HG02588 (cell line): ENCODE data around the gene QKI.
"Not testable (repeated sequence)": the region's sequence is repeated elsewhere in the genome, so short reads cannot be mapped to it uniquely, and the experiment has no call there.

Experiments used
- ATAC-seq: cut with Tn5 transposase; IDR thresholded peaks from one replicate; pipeline ENCODE4 v1.9.1; 2021; ENCODE audit warnings: mild to moderate bottlenecking, moderate library complexity; ENCODE audit not compliant: unreplicated experiment

QKI gene

DNA sequence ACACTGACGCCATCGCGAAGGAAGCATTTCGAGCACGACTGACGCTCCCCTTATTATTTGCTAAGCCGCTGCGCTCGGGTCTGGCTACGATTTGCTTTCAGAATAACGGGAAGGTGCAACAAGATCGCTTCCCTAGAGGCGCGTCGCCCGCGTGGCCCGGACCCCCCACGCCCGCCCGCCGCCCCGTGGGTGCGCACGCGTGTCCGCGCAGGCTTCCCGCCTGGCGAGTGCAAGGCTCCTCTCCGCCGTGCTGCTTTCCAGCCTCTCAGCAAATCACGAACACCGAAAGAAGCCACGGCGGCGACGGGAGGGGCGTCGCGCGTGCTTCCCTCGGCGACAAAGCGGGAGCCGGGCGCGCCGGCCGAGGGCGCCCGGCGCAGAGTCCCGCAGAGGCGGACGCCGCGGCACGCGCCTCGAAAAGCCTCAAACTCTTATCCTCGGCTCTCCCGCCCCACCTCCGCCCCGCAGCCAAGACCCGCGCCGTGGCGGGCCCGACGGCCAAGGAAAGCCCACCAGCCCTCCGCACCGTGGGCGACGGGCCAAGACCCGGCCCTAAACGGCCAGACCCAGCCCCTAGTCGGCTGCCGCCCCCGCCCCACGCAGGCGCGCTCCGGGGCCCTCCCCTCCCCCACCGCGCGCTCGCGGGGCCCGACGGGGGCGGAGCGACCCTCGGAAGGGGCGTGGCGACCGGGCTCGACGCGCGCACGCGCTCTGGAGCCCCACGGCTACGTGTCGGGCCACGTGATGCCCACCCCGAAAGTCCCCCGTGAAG lies 987 bp upstream of the QKI start:
- peak; percentile 47 for ATAC-seq

DNA sequence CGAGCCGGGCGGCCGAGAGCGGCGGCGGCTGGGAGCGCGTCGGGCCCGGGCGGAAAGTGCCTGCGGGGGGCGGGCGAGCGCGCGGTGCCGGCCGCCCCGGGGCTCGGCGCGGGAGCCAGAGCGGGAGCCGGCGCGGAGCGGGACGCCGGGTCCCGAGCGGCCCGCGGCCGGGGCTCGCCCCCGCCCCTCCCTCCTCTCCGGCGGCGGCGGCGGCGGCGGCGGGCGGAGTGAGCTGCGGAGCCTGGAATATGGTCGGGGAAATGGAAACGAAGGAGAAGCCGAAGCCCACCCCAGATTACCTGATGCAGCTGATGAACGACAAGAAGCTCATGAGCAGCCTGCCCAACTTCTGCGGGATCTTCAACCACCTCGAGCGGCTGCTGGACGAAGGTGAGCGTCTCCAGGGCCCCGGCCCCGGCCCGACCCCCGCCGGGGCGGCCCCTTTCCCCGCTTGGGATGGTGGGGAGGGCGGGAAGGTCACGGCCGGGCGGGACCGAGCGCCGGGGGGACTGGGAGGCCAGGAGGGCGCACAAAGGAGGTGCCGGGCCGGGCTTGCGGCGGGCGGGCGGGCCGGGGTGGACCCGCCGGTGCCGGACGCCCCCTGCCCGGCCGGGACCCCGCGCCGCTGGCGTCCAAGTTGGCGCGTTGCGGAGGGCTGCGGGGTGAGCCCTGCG lies 565 bp downstream of the QKI start:
- no peak for ATAC-seq

DNA sequence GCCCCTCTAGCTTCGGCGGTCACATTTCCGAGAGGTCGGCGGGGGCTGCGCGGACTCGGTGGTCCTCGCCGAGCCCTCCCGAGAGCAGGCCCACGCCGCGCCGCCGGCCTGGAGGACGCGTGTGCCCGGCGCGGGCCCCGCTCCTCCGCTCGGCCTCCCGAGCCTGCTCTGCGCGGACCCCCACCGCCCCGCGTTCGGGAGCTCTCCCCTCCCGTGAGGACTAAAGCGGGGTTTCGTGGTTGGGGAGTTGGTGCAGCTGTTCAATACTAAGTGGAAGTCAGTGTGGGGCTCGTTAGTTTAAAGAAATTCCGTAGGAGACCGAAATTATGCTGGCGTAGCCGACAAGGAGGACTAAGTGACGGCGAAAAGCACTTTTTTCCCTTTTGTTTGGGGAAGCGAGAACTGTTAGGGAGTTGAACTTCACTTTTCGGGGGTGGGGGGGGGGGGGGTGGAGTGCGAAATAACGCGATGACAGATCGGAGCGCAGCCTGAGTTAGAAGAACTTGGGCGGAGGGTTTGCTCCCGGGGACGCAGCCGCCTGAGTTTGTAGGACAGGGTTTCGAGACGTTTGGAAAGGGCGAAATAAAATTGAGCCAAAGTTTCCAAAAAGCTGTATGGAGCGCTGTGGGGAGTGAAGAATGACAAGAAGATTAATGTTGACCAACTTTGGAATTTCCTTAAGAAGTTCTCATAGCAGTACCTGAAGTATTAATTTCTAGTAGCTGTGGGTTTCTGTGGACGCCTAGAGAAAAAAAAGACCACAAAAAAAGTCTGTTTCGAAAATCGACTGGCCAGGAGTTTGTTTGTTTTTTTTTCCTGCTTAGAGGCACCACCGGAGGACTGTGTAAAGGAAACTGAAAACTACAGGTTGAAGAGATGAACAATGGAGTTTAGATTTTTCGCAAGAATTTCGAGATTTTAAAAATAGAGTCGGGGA lies 1.4 kb downstream of the QKI start:
- ATAC-seq: no peak

DNA sequence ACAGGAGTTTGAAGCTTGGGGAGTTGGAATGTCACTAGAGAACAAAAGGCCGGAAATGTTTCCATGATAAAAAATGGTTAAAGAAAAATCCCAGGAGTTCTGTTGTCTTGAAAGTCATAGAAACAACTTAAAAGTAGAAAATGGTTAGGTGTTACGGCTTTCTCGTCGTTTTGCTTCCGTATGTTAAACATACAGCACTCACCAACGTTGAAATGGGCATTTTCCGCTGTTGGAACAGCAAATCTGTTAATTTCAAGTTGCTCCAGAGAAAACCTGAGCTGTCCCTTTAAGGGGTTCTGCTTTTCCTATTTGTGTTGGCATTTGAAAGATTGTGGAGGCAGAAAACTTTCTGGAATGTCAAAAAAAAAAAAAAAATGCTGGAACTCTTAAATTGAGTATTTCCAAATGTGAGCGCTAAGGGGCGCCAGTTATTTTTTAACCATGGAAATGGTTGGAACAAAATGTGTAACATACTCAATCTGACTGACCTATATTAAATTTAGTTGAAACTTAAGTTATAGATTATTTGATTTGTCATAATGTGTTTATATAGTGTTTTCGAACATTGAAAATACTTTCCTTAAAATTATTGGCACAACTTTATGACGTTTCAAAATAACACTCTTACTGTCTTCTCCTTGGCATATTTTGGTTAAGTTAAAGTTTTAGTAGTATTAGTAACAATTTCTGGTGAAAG lies 2.2 kb downstream of the QKI start:
- no peak for ATAC-seq

DNA sequence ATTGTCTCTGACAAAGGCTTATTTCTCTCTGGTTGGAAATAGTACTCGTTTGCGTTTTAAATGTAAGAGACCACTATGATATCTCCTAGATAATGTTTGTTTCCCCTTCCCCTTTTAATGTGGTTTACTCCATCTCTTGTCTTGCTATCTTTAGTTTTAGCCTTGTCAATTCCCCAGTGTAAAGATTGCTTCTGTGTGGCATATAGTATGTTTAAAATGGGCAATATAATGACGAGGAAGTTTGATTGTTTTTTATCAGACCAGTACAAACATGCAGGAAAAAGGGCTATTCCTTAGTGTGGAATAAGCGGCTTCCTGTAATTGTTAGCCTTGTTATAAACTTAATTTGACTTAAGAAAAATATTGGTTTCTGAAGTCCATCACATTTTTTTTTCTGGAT lies 3.1 kb downstream of the QKI start:
- no peak for ATAC-seq

DNA sequence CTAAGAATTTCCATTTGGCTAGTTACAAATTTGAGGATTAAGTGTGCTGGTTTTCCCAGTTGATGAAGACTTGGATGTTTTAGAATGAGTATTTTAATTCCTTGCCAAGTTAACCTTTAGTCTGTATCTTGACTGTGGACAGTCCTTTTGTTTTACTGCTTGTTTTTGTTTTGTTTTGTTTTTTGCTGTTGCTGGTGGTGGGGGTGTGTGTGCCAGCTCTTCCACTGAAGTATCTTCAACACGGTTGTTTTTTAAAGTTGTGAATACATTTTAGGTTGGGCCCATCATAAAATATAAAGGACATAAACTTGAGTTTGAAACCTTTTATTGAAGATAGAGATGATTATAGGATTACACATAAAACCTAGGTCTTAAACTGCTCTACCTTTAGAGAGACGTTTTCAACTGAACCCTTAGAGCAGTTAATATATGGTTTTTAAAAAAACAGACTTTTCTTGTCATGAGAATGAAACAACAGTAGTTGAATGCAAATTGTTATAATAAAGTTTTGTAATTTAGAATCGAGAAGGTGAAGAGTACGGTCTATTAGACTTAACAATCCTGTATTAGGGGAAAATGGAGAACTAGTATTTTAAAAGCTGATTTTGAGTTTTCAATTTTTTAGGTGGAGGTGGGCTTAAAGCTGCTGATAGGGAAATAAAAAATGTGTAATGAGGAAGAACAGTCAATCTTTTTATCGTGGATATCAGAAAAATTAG lies 4.0 kb downstream of the QKI start:
- ATAC-seq: no peak

DNA sequence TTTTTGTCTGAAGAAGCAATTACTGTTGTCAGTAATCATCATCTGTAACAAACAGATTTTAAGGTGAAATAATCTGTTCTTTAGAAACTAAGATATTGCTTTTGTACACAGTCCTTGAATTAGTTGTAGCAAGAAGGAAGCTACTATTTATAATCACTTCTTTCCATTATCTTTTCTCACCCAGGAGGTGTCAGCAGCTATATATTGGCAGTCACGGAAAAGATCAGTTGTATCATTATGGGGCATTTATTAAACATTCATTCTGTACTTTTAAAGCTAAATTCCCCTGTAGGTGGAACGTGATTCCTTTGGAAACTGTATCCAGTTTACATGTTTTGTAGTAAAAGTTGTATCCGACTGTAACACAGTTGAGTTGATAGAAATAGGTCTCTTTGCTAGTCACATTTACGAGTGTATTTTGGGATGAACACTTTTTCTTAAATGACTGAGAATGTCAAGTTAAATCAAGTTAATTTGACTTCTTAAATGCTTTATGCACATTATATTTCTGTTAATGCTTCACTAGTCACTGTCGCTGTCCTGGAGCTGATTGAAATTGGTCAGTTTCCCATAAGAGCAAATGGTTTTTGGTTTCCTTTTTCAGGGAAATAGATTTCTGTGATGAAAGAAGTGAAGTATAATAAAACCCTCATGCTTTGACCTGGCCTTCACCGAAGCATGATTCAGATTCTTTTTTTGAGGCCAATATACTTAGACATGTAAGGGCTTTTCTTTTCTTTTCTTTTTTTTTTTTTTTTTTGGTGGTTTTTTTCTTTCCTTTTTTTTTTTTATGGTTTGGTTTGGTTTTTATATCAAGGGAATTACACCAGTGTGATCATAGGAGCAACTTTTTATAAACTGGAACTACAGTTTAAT lies 5.1 kb downstream of the QKI start:
- no peak for ATAC-seq

DNA sequence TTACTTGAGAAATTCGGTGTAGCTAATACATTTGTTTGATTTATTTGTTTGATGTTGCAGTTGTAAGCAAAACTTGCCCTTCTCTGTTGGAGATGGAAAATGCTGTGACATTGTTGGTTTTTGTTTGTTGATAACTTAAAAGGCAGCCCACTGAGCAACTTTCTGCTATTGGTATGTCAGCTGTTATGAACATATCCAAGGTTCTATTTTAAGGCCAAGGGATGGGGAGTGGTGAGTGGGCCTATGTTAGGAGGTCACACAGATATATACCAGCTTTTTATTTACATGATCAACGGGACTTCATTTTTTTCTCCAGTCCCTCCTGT lies 5.7 kb downstream of the QKI start:
- ATAC-seq: no peak

DNA sequence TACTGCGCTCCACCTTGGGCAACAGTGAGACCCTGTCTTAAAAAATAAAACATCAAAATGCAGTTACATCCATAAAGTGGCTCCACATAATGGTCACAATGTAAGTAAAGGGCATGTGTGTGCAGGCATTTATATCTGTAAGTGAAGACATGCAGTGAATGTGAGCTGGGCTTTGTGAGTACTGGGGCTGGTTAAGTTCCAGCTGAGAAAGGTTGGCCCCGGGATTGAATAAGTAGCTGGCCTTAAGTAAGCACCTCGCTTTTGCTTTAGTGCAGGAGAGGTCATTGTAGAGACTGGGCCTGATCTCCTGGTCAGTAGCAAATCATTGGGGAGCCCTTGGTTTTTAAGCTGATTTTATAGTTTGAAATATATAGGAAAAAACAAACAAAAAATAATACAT lies 8.0 kb downstream of the QKI start:
- no peak for ATAC-seq

DNA sequence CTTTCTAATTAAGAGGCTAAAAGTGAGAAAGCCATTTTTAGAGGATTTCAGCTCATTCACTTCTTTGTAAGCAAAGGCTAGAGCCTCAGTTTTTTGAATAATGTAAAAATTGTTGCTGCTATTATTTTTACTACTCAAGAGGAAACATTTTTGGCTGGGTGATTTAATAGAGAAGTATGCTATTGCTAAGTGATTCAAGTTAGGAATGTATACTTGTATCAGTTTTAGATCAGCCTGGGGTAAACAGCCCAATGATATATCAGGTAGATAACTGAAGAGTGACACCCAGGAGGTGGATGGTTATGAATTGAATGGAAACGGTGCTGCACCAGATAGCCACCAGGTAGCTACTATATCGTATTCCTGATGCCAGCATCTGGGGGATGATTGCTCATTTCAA lies 9.2 kb downstream of the QKI start:
- ATAC-seq: no peak

DNA sequence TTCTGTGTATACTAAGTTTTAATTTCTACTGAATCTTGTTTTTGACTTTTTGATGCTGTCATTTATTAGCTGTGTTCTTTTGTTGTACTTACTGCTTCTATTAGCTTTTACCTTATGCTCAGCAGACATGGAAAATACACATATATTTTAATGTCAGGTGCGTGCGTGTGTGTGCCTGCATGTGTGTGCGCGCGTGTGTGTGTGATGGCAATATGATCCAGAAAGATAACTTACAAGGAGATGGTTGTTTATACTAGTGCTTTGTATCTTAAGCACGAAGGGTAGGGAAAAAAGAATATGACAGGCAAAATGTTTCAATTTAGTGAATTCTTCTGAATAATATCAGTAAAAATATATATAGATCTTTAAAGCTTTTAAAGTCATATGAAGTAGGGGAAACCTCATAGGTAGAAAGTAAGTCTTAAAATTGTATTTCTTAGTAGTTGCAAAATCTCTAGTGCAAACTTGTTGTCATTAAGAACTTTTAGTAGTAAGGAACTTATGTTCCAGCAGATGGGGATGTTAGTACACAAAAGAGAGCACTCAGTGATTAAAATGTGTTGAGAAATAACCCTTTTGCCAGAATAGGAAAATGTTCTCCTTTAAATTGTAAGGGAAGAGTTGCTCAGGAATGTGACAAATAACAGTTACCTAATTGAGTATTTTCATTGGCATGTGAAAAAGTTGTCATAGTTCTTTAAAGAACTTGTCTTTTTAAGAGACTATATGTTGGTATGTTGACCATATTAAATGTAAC lies 13.2 kb downstream of the QKI start:
- ATAC-seq: no peak

DNA sequence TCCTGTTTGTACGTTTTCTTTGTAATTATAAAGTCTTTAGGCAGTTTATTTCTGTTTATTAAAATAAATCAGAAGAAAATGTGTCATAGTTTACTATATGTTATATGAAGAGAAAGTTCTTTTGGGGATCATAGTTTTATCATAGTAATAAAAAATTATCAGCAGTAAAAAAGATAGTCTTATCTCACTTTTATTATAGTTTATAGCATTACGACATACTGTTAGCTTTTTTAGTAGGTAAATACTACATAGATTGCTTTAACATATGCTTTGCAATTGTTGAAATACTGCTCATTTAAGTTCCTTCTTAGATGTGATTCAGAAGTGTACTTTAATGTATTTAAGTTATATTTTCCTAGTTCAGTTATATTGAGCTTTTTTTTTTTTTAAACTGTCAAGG lies 13.9 kb downstream of the QKI start:
- ATAC-seq: no peak

DNA sequence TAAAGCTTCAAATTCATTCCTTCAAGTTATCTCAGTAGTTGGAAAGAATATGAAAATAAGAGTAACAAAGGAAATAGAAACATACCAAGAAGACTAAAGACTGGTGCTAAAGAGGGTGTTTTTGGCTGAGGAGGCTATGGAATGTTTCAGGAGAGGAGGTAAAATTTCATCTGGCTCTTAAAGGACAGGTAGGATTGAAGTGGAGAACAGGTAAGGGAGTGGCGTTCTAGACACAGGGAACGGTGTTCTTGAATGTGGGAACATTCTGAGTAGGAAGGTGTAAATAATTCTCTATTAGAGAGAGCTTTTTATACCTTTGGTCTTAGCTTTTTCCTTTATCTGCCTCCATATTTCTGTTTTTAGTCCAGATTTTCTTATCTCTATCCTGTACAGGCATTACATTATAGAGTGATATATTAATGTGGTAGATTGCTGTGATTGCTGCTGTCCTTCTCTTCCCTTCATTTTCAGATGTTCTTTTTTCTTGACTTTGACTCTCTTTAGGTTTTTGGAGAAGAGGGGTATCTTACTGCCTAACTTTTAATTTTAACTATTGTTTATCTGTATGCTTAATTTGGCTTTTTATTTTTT lies 15.4 kb downstream of the QKI start:
- no peak for ATAC-seq

DNA sequence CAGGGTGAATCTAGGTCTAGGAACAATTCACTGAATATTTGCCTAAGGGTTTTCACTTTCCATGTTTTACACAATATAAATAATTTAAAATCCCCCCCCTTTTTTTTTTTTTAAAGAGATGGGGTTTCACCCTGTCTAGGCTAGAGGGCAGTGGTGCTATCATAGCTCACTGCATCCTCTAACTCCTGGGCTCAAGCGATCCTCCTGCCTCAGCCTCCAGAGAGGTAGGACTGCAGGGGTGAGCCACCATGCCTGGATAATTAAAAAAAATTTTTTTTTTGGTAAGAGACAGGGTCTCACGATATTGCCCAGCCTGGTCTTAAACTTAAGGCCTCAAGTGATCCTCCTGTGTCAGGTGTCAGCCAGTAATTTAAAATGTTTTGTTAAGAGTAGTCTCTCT lies 17.8 kb downstream of the QKI start:
- ATAC-seq: no peak

DNA sequence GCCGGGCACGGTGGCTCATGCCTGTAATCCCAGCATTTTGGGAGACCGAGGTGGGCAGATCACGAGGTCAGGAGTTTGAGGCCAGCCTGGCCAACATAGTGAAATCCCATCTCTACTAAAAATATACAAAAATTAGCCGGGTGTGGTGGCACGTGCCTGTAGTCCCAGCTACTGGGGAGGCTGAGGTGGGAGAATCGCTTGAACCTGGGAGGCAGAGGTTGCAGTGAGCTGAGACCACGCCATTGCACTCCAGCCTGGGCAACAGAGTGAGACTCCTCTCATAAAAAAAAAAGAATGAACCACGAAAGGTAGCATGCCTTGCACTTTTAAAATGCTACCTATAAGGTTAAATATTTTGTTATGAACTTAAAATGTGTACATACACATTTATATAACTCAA lies 19.0 kb downstream of the QKI start:
- not testable (repeated sequence) for ATAC-seq

DNA sequence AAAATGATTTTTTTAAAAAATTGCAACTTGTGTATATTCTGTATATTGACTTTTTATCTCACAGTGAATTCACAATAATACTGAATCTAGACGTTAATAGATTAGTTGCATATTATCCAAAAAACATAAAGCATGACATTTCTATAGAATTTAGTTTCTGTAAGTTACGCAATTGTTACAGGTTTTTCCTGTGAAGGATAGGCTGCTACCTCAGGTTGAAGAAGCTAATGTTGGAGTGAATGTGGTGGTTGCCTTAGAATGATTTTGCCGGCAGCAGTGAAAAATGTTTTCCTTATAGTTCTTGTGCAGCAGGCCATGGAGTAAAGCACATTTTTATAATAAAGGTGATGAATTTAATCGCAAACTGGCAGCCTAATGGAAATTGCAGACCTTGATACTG lies 20.5 kb downstream of the QKI start:
- ATAC-seq: no peak

DNA sequence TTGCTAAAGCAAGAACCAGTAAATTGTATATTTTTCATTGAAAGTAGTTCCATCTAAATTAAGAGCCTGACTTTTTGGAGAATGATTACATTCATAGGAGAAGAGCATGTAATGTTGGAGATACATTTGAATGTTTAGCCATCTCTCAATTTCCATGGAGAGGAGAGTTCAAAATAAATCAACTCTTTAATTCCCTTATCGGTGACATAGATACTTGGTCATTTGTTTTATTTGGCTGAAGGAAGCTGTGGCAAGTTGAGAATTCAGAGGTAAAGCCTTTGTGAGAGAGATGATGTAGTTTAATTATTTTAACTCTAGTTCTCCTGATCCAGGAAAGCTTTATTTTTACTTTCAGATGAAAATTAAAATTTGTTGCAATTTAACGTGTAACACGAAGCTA lies 22.3 kb downstream of the QKI start:
- no peak for ATAC-seq

DNA sequence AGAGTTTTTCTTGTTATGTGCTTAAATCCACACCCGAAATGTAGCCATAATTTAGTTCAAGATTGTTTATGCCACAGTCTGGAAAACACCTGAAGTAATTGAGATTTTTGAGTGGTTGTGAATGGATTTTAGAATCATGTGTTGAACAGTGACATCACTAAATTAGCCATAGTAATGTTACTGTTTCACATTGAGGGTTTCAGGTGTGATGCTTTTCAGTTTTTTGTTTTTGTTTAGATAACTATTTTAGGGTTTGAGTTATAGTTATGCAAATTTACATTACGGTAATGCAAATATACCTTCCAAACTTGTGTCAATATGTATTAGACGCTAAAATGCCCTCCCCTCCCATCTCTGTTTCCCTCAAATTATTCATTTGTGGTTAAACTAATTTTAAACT lies 22.9 kb downstream of the QKI start:
- ATAC-seq: peak; percentile 62
